ENCODE data around the gene DRAP1.
A peak's percentile ranks its signal among the peaks of the same experiment; 100 is the strongest.

The DRAP1 gene, protein sequence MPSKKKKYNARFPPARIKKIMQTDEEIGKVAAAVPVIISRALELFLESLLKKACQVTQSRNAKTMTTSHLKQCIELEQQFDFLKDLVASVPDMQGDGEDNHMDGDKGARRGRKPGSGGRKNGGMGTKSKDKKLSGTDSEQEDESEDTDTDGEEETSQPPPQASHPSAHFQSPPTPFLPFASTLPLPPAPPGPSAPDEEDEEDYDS

GRCh38 chr11:65919141-65919572 lies at the start of gene DRAP1:
TSS of gene DRAP1 (plus strand) at chr11:65919426. CDS start at chr11:65919502, 76 bp downstream.
- DNase-seq = peak; percentile 99

- no peak for DNase-seq
These were observed 49.5 kb upstream of the DRAP1 start for GRCh38 chr11:65869643-65870306.

GRCh38 chr11:65870307-65870658 lies 48.9 kb upstream of the DRAP1 start:
- DNase-seq = no peak

DNA sequence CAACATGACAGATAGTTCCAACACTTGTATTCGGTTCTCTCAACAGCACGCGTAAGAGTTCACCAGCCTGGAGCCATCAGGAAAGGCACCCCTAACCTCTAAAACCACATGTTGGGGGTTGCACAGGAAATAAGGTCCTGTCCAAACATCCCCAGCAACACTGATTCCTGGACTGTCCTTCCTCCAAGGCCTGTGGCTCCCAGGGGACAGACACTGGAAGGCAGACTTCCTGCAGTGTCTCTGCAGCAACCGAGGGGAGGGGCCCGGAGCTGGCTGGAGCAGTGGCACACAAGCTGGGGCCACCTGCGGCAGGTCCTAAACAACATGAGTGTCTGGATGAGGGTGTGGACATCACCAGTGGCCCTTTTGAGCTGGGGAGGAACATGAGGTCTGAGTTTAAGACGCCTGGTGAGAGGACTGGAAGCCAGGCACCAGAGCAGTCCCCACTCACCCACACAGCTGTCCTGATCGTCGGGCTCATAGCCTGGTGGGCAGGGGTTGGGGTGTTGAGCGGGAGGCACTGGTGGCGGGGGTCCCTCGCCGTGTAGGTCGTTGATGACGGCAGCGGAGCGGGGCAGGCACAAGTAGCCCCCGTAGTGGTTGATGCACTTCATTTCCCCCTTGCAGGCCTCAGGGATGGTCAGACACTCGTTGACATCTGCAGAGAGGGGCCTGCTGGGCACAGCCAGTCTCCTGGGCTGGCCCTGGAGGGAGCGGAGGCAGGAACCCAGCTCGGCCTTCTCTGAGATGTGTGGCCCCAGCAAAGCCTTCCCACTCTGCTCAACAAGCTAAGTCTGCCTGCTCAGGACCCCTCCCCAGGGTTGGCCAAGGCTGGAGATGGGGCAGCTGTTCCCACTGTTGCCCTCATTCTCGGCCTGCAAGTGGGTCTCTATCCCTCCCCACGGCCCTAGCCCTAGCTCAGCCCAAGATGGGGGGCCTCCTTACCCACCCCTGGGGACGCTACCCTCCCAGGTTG lies 48.2 kb upstream of the DRAP1 start:
- no peak for DNase-seq

DNA sequence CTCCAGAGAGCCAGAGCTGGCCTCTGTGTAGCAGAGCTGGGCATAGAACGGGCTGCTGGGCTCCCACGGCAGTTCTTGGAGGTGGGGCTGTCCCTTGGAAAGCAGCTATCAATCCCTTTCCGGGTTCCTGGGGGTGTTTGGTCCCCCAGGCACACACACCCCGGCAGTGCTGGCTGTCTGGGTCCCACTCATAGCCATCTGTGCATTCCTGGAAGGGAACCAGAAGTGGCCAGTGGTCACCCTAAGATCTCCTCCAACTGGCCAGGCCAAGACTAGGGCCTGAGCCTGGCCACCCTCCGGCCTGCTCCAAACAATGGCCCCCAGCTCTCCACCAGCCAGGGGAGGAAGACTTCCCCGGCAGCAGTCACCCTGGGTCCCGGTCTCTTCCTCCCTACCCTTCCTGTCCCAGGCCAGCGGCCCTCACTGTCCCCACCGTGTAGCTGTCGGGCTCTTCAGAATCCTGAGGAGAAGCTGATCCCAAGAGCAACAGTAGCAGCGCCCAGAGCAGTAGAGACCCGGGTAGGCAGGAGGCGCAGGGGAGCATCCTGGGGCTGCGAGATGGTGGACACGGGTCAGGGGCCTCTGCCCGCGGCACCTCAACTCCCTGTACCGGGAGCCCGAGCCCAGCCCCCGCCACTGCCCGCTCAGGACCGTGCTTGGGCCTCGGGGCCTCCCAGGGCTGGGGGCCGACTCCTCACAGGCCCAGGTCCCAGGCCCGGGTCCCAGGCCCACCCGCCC lies 47.2 kb upstream of the DRAP1 start:
- DNase-seq = no peak

DNA sequence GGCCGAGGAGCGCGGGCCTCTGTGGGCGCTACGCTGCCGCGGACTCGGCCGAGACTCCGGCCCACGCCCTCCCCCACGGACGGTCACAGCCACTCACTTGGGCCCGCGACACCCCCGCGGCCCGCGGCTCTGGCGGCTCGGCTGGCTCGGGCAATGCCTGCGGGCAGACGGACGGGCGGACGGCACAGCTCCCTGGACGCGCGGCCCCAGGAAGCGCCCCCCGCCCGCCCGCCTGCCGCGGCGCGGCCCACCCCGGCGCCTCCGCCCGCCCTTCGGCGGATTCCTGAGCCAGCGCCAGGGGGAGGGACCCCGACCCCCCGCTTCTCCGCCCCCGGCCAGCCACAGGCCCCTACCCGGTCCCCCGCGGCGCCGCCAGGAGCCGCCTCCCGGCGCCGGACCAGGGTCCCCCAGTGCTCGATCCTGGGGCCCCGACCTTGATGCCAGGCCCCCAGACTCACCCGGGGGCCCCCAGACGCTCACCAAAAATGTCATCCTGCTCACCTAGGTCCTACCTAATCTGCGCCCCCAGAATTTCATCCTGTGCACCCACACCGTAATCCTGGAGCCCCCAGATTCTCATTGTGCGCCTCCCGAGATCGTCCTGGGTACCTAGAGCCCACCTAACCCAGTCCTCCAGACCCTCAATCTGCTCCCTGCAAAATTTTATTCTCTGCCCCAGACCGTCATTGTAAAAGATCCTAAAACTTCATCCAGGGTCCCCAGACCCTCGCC lies 46.5 kb upstream of the DRAP1 start, which contains the start of gene EFEMP2:
Gene EFEMP2 (minus strand): TSS at position 215 of the 732 bp plus-strand sequence. CDS start 446 bp downstream, outside the sequence.
- DNase-seq = no peak

DNA sequence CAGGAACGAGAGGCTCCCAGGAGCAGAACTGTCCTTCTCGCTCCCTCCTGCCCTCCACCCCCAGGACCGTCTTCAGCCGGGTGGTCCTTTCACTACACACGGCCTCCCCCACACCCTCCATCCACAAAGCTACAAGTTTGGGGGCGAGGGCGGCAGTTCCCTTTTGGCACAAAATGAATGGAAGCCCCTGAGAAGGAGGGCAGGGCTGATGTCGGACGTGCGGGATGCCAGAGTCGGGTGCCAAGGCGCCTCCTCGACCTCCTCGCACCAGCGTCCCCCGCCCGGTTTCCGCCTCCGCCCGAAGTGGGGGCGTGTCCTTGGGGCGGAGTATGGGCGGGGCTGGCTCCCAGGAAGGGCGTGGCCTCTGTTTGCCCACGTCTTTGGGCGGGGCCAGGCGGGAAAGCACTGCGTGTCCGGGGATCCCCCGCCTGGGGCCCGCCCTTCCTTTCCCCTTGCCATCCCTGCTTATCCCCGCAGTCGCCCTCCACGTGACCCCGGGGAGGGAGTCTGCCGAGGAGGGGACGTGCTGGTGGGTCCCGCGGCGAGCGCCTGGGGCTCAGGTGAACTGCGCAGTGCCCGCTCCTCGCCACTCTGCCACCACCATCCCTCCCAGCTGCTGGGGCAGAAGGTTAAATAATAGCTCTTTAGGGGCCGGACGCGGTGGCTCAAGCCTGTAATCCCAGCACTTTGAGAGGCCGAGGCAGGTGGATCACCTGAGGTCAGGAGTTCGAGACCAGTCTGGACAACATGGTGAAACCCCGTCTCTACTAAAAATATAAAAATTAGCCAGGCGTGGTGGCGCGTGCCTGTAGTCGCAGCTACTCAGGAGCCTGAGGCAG lies 45.7 kb upstream of the DRAP1 start:
- DNase-seq = peak; percentile 94

GRCh38 chr11:65879617-65880016 lies 39.6 kb upstream of the DRAP1 start, which contains the start of gene CTSW:
TSS of gene CTSW (plus strand) at chr11:65879837. CDS start at chr11:65879855, 18 bp downstream.
- DNase-seq = no peak

GRCh38 chr11:65880027-65880426 lies 39.2 kb upstream of the DRAP1 start:
- DNase-seq = no peak

- DNase-seq = no peak
These were observed 38.3 kb upstream of the DRAP1 start for GRCh38 chr11:65880844-65881421.

DNA sequence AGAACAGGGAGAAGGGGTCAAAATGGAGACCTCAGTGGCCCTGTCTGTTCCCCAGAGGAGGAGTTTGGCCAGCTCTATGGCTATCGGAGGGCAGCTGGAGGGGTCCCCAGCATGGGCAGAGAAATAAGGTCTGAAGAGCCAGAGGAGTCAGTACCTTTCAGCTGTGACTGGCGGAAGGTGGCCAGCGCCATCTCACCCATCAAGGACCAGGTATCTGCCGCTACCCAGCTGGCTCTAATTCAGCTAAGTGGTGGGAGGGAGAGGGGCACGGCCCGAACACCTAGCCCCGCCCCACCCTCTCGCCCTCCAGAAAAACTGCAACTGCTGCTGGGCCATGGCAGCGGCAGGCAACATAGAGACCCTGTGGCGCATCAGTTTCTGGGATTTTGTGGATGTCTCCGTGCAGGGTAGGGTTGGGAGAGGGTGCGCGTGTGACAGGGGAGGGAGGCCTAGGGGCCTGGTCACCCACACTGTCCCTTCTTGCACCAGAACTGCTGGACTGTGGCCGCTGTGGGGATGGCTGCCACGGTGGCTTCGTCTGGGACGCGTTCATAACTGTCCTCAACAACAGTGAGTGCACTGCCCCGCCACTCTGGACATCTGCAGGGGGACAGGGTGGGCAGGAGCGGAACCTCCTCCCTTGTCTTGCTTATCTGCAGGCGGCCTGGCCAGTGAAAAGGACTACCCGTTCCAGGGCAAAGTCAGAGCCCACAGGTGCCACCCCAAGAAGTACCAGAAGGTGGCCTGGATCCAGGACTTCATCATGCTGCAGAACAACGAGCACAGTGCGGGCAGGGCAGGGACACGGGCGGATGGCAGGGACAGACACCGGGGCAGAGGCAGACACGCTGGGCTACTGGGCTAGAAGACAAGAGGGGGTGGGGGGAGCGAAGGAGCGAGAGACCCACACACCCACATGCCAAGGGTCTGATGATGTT lies 36.8 kb upstream of the DRAP1 start:
- no peak for DNase-seq

GRCh38 chr11:65883058-65883761 lies 36.0 kb upstream of the DRAP1 start:
- no peak for DNase-seq

DNA sequence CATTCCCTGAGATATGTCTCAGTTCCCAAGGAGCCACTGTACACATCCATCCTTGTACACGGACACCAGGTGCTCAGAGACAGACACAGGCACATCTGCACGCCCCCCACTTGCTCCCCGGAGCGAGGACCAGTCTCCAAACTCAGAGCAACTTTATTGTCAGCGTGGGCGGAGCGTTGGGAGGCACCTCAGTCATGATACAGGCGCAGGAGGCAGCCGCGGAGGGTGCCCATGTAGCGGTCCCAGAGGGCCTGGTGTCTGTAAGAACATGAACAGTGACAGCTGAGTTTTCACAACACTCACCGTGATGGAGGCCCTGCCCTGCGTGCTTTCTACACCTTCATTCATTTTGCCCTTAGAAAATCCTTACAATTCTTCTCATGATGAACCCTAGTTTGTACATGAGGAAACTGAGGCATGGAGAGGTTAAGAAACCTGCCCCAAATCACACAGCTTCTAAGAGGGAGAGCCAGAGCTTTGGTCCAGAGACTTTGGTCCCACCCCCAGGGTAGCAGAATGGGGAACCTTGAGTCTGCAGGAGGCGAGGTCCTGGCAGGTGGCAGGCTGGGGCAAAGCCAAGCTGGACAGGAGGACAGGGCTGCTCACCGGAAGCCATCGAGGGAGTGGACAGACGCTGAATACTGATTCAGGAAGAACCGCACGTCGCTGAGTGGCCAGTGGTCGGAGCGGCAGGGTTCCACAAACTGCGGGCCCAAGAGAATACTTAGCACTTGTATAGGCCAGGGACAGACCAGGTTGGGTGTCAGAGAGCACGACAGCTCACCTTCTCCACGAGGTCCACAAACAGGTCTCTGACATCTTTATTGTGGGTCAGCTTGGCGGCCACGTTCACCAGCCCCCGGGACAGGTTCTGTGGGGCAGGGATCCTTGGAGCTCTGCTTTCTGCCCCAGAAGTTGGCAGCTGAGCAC lies 35.2 kb upstream of the DRAP1 start:
- no peak for DNase-seq

DNA sequence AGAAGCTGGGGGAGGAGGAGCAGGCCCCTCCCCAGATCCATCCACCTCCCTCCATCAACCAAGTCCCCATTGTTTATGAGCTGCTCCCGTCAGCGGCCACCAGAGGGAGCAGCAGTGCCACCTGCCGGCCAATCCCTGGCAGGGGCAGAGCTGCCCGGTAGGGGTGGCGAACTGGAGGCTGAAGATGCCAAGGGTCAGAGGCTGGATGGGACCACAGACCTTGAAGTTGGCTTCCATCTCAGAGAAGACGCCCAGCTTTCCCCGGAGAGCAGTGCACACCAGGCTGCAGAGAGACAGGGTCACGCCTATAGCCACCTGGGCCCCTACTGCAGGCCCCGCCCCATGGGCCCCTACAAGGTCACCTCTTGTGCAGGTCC lies 34.5 kb upstream of the DRAP1 start:
- peak; percentile 82 for DNase-seq

DNA sequence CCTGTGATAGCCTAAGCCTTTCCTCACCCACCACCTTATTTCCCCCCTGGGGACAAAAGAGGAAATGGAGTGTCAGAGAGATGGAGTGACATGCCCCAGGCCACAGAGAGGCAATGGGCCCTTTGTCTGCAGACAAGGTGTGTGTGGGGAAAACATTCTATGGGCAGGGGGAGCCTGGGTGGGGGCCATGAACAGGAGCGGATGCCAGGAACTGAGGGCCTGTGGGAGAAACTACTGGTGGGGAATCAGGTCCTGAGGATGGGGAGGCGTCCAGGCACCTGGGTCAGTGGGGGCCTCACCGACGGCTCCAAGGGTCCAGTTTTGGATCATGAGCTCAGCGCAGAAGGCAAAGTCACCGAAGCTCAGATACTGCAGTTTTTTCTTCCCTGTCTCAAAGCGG lies 34.0 kb upstream of the DRAP1 start:
- no peak for DNase-seq

- no peak for DNase-seq
These were observed 33.3 kb upstream of the DRAP1 start for GRCh38 chr11:65885808-65886536.
